Hematopoietic multipotent progenitor cell treated with erythropoietin and hydrocortisone succinate and interleukin-3 and kit ligand, for 17 days (in vitro differentiated cells): ENCODE results near the gene FRZB.
"Not testable (repeated sequence)": the region's sequence is repeated elsewhere in the genome, so short reads cannot be mapped to it uniquely, and the experiment has no call there.

Experiments
- DNase-seq: peaks from one replicate; pipeline ENCODE4 v3.0.0-alpha.2; 2015; ENCODE audit warnings: low spot score

The FRZB gene, protein sequence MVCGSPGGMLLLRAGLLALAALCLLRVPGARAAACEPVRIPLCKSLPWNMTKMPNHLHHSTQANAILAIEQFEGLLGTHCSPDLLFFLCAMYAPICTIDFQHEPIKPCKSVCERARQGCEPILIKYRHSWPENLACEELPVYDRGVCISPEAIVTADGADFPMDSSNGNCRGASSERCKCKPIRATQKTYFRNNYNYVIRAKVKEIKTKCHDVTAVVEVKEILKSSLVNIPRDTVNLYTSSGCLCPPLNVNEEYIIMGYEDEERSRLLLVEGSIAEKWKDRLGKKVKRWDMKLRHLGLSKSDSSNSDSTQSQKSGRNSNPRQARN

DNA sequence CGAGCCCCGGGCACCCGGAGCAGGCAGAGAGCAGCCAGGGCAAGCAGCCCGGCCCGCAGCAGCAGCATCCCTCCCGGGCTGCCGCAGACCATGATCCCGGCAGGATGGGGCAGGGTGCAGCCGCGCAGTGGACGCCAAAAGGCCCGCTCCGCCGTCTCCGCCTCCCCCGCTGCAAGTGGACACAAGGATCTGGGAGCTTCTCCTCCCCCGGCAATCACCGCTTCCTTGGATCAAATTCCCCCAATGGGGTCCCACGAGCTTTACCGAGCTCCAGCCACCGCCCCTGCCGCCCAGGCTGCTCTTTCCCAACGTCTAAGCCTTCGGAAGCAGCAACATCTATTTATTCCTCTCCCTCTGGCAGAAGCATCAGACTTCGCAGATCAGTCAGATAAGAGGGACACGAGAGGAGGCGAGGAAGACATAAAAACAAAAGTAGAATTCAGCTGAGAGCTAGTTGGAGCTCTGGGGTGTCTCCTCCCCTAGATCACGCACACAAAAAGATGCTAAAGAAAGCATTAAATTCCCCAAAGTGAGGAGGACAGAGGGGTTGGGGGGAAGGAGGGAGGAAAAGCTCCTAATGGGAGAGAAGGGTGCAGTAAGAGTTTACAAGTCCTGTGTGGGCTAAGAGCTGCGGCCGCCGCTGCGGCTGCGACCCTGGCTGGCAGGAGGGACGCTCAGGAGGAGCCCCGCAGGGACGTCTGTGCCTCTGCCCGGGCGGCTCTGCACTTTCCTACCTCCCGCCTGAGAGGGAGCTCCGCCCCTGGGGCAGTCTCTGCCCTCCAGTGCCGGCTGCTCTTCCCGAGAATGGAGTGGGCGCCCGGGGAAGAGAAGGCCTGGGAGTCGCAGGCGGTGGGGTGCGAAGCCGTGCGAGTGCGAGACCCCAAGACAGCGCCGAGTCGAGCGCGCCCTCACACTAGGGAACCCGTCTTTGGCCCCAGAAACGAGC, at the start of gene FRZB:
Gene FRZB, minus strand, starts transcription at position 177 of the 946 bp plus-strand sequence. Its CDS starts 85 bp downstream, at position 92.
- no peak for DNase-seq

- DNase-seq = no peak
Measured at GRCh38 chr2:182915369-182916326, 49.2 kb upstream of the FRZB start.

DNA sequence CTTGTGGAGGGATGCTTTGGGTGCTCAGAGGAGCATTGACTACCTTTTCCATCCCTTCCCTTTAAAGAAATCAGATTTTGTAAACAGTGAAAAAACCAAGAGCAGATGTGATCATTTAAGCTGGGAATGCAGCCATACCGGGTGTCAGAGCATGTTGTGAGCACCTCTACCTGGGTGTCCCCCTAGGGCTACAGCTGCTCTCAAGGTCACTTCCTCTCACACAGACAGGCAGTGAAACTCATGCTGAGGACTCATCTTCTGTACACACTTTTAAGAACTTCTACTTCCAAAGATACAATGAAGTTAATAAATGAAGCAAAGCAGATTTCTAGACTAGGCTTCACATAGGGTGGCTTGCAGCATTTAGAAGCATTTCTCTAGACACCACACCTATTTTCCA, 48.4 kb upstream of the FRZB start:
- no peak for DNase-seq

DNA sequence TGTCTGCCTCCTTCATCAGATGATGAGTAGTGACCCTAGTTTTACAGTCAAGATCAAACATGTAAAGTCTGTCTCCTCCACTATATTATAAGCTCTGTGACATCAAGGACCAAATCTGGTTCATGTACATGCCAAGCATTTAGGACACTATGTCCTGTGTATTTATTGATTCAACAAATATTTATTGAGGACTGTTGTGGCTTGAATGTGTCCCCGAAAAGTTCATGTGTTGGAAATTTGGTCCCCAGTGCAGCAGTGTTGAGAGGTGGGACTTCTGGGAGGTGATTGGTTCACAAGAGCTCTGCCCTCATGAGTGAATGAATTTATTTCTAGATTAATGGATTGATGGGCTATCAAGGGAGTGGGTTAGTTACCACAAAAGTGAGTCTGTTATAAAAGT, 46.6 kb upstream of the FRZB start:
- no peak for DNase-seq

- no peak for DNase-seq
Measured at GRCh38 chr2:182912518-182912915, 46.1 kb upstream of the FRZB start.

DNA sequence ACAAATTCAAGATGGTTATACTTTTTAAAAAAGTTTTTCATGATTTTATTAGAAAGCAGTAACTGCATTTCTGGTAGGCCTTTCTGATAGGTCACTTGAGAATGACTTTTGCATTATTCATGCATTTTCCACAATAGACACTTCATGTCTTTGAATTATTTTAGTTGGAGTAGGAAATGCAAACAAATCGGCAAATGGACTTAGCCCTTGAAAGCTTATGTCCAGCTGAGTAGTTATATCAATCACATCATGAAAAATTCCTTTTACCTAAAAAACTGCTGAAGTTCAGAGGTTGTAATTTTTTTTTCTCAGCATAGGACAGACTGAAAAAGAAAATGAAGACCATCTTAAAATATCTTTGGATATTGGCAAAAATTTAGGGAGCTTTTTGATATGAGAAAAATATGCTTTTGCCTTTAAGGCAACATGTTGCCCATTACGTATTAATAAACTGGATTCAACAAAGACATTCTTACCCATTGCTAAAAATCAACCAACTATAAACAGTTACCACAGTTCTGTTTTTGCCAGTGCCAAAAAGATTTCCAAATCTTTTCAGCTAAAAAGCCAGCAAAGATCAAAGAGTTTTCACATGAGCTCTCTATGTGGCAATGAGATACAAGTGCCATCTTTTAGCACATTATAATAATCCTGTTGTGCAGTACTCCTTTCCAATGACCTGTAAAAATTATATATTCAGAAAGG, 45.5 kb upstream of the FRZB start:
- no peak for DNase-seq

- no peak for DNase-seq
Measured at GRCh38 chr2:182910965-182911364, 44.5 kb upstream of the FRZB start.

DNA sequence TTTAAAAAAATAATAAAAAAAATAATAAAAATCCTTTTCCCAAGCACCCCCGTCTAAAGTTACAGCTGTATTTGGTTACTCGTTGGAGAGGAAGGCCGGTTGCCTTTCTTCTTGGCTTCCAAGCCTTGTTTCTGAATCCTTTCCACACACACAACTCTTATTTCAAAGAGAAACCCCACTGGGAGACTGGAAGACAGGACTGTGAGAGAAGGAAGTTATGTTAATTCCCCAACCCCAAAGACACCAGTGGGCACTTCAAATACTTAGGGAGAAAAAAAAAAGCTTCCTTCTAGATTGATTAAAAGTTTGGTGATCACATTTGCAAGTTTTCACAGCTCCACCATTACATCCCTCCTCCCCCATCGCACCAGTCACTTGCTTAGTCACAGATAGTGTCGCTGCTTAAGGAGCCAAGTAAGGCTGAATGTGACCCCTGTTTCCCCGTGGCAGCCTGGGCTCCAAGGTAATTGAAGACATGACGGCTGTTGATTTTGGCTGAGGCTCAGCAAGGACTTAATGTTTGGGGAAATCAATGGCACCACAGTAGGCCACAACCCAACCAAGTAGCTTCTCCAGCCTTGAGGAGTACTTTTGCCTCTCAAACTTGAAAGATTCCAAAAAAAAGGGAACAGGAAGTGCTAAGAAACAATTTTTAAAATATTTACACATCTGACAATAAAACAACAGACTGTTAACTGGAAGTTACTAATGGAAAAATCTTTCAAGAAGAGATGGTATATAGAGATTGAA, 40.8 kb upstream of the FRZB start:
- DNase-seq = no peak

DNA sequence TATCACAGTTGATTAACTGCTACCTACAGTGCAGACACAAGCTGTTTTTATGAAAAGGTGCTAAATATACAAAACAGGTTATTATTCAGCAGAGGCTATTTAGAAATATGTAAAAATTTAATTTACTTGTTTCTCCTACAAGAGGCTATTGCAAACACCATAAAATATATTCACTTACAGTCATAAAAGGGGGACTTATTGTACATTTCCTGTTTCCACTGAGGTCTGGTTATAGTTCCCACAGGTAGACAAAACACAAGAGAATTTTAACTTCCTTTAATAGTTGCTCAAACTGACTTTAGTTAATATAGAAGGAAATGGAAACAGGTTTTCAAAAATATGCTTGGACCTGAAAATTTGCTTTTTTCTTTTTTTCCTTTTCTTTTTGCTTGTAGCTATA, 40.0 kb upstream of the FRZB start:
- DNase-seq = no peak

GRCh38 chr2:182904844-182905243, 38.4 kb upstream of the FRZB start:
- no peak for DNase-seq

DNA sequence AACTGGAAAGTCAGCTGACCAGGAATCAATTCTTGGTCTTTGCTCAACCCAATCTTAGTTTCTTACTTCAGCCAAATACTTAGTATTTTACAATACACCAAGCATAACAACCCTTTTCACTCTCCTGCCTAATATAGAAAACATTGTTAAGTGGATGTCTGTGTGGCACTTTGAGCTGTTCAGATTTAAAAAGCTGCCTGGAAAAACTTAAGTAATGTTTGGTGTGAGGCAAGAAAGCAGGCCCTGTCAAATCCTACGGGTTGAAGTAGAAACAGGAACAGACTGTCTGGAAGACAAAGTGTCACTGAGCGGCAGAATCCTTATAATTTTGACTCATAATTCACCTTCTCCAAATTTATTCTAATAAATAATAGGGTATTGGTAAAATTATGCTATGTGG, 37.1 kb upstream of the FRZB start:
- DNase-seq = no peak

- DNase-seq = no peak
Measured at GRCh38 chr2:182901748-182902147, 35.3 kb upstream of the FRZB start.

- DNase-seq = no peak
Measured at GRCh38 chr2:182898718-182899117, 32.3 kb upstream of the FRZB start.

DNA sequence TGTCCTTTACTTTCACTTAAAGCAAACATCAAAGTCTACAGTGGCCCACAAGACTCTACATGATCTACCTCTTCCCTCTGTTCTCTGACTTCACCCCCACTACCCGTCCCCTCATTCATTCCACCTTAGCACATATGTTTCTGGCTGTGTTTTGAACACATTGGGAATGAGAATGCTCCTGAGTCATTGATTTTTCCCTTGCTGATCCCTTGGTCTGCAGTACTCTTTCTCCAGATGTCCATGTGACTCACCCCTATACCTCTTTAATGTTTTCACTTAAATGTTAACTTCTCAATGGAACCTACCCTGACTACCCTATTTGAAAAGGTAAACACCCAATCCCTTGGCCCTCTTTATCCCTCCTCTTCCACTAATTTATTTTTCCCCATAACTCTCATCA, 30.7 kb upstream of the FRZB start:
- DNase-seq = no peak

- no peak for DNase-seq
Measured at GRCh38 chr2:182895798-182896197, 29.4 kb upstream of the FRZB start.

- DNase-seq = no peak
Measured at GRCh38 chr2:182895169-182895568, 28.7 kb upstream of the FRZB start.

DNA sequence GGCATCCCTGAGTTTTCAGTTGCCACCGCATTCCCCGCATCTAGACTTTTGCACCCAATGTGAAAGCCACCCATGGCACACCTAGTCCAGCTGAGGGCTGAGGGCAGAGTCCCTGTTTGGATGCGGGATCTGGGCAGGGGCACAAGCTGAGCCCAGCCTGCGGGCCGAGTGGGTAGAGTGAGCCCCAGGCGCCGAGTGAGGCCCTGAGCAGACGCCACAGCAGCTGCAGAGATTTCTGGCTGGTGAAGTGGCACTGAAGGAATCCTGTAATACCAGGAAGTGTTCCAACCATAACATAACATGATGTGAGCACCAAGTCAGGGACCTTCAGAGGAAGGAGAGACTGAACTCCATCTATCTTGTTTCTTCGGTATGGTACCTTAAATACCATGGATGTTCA, 27.7 kb upstream of the FRZB start:
- no peak for DNase-seq

- DNase-seq = no peak
Measured at GRCh38 chr2:182893666-182894065, 27.2 kb upstream of the FRZB start.

DNA sequence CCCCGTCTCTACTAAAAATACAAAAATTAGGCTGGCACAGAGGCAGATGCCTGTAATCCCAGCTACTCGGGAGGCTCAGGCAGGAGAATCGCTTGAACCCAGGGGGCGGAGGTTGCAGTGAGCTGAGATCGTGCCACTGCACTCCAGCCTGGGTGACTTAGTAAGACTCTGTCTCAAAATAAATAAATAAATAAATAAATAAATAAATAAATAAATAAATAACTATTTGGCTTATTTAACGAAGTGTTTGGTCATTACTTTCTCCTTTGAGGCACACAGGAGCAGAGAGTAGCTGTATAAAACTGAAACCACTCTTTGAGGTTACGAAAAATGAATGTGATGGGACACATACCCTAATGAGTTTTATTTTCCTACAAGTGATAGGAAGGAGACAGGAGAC, 26.6 kb upstream of the FRZB start:
- DNase-seq = not testable (repeated sequence)

DNA sequence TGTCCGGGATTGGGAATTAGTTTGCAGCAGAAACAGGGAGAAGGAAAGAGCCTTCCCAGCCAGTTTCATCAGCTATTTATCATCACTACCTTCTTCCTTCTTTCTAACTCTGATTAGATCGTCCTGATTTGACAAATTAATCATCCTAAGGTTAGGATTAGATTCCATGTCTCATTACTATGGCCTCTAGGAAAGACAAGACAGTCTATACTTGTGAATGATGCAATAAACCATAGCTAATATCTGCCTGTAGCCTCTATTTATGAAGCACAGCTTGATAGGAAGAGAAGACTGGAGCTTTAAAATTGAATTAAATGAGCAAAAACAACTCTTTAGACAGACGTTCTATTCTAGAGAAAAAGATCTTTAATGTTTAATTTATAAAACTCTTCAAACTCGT, 25.2 kb upstream of the FRZB start:
- no peak for DNase-seq
